ENCODE results near the gene MSX1.

GRCh38 chr4:4861390-4862018 lies 2.0 kb downstream of the MSX1 start:
- no peak for TF ChIP-seq ETS1 (IDR thresholded peaks at IDR 0.05)
- no peak for TF ChIP-seq CTCF (conservative IDR thresholded peaks at IDR 0.05; ENCODE audit: low read depth in 2 of 2)
- no peak for TF ChIP-seq POLR2AphosphoS5 (IDR thresholded peaks at IDR 0.05; ENCODE audit: low read depth)
- TF ChIP-seq CREB1 (CRISPR knock-in tag; IDR thresholded peaks at IDR 0.05; ENCODE audit: low read depth) = no peak
- TF ChIP-seq EZH2 (IDR thresholded peaks at IDR 0.05; ENCODE audit: low read depth, unreplicated experiment) = peak; percentile 84
- TF ChIP-seq EZH2phosphoT487 (IDR thresholded peaks at IDR 0.05; ENCODE audit: unreplicated experiment) = no peak
- TF ChIP-seq REST (IDR thresholded peaks at IDR 0.05; ENCODE audit: unreplicated experiment) = no peak
- TF ChIP-seq NANOG (IDR thresholded peaks at IDR 0.05; ENCODE audit: borderline replicate concordance) = no peak
- no peak for TF ChIP-seq JUNB (IDR thresholded peaks at IDR 0.05; ENCODE audit: unreplicated experiment)
- TF ChIP-seq ZNF331 (CRISPR knock-in tag; IDR thresholded peaks at IDR 0.05; ENCODE audit: low read depth) = no peak
- TF ChIP-seq STAT1 (IDR thresholded peaks at IDR 0.05; ENCODE audit: unreplicated experiment) = no peak

Measured in GM23338 (cell line).